NCI-H2171 treated with DMSO at 0.1 percent for 48 hours (cell line): ENCODE measurements around the gene HDGF.

Experiments used
- DNase-seq: peaks from one replicate; lab custom pipeline; 2025; lab: John Stamatoyannopoulos, UW

Gene HDGF

DNA sequence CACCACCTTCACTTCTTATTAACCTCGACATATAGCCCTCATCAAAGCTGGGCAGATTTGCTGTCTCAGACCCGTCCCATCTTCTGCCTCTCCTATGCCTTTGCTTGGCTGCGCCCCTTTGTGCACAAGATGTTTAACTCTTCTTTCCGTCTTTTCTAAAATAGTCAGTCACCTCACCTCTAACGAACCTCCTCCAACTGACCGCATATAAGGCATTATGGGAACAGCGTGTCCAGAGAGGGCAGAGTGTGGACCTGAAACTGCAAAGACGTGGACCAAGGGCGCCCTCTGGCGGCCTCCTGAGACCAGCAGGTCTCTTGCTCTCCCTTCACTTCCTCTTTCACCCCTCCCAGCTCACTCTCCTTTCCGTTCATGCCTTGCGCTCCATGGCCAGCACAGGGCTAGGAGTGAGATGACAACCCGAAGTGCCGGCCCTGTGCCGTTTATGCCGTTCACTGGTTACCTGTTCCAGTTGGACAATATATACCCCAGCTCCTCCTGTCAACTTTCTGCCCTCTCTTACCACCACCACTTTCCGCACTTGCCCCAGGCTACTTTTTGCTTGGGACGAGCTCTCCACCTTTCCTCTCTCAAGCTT is 25.7 kb downstream of the HDGF start:
- peak; percentile 75 for DNase-seq

DNA sequence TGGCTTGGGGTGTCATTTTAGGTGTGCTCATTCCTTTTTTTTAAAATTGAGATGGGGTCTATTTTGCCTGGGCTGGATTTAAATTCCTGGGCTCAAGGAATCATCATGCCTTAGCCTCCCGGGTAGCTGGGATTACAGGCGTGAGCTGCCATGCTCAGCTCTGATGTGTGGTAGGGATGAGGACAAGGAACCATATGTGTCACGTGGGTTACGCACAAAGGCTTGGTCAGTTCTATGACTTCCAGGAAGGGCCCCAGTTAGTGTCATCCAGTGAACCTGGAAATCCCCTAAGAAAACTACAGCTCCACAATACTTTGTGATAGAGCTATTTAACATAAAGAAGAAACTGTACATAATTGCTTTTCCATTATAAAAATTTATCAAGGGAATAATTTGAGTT is 29.9 kb downstream of the HDGF start:
- DNase-seq: no peak

DNA sequence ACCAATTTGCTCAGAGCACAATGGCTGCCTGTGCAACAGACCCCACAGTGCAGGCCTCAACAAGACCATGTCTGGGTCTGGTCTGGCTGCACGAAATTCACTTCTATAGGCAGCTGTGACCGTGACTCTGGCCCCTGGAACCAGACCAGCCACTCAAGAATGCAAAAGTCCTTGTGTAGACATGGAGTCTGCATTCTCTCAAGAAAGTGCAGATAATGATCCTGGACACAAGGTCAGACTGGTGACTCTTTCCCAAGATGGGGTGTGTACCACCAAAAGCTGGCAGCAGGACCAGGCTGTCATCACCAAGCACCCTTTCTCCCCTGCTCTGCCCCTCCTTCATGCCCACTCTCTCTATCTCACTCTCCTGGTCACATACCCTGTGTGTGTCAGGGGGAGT is 30.3 kb downstream of the HDGF start:
- DNase-seq: no peak

DNA sequence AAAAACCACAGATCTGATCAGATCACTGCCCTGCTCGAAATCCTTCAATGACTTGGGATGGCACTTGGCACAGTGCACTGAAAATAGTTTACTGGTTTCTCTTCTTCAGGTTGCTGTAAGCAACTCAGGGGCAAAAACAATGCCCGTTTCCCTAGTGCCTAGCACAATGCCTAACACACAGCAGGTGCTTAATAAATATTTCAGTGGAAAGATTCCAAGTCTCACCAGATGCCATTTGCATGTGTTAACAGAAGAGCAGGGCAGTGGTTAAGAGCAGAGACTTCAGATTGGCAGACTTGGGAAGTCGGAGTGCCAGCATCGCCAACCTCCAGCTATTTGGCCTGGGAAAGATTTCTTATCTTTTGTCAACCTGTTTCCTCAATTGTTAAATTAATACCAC is 34.1 kb downstream of the HDGF start:
- DNase-seq: peak; percentile 45

DNA sequence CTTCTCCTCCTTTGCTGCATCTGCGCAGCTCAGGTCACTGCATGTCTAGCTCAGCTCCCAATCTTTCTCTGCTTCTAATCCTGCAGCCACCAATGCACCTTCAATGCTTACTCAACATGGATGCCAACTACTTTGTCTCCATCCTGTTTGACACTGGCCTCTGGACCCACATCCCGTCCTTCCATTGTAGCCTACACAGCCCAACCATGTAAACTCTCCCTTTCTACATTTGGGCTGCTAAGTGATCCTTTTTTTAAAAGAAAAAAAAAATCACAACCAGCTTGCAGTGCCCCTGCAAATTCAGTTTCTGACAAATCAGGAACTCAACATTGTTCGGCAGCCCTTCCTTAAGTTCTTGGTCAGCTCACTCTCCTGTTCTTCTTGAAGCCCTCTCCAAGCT is 36.6 kb downstream of the HDGF start:
- DNase-seq: no peak

DNA sequence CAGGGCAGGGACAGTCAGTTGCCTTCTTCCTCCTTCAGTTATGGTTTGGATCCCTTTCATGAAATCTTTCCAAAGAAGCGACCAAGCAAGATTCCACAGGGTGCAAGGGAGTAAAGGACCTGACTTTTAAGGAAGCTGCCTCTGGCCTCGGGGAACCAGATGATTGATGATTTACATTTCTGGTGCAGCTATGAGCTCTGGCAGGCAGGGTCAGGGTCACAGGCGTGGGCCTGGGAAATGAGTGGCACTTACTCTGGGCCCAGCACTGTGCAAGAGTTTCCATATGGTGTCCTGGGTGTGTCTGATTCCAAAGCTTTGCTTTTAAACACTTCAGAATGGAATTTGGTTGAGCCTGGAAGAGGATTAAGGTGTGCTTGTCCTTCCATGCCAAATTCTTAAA is 38.8 kb downstream of the HDGF start:
- no peak for DNase-seq

DNA sequence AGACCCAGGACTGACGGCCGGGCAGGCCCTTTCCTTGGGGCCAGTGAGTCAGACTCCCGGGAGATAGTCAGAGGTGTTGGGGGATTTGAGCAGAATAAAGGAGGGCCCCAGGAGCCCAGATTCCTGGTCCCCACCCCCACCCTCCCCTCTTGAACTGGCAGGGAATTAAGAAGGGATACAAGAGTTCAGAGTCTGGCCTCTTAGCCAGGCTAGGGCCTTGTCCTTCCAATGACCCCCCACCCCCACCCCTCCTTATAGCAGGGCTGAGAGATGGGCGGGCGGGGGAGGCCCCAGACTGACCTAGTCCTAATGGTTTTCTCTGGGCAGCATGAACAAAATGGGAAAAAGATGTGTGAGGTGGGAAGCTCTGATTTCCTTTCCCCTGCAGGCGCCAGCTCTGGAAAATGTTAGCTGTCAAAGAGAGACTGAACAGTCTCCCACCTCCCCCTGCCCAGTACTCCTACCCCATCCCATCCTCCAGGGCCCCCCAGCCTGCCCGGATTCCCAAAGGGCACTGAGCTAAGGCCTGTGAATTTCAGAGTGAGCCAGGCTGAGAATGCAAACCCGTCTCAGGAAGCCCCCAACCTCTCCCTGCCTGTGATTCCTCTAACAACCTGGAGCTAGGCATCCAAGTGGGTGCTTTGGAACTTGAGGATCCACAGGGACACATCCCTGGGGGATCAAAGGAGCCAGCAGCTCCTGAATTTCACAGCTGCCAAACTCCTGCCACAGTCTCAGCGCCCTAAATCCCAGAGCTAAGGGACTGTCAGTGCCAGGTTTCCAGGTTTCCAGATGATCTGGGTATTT is 40.3 kb downstream of the HDGF start:
- DNase-seq: peak; percentile 13

DNA sequence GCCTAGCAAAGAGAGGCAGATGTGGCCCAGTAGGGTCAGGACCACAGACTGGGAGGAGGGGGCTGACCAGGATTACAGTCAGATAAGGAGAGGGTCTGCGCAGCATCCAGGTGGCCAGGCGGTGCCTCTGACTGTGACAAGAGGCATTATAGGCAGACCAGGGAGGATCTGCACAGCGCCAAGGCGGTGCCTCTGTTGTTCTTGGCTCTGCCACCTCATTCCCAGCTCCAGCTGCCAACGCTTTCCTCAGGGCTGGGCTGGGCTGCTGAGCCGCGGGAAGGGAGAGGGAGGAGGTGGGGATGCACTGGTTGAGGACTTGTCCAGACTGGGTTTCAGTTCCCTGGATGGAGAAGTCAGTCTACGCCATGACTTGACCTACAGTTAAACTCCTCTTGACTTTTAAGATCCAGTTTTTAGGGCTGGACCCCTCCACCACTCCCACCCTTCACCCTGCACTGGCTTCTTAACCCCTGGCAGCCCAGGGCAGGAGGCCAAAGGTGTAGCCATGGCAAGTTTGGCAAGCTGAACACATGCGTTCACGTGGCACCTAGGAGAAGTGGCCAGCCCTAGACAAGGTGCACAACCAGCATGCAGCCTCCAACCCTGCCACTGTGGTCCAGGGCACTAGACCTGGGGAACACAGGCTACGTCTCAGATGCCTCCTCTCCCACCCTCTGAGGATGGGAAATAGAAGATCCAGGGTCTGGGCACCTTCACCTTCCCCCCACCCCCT is 41.6 kb downstream of the HDGF start:
- DNase-seq: peak; percentile 70

DNA sequence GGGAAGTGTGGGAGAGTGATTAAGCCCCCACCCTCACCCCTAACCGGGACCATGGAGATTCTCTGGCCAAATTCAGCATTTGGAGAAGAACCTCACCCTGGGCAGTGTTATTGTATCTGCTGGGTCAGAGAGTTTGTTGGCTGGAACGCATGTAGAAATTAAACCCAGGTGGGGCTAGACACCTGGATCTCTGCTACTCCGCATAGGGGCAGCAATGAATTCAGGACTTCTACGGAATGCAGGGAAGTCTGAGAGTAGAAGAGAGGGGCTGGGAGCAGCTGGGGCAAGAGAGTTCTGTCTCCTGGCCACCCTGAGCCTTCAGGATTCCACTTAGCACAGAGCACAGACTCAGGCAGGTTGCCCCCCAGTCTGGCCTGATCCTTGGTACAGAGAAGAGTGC is 42.4 kb downstream of the HDGF start:
- no peak for DNase-seq

DNA sequence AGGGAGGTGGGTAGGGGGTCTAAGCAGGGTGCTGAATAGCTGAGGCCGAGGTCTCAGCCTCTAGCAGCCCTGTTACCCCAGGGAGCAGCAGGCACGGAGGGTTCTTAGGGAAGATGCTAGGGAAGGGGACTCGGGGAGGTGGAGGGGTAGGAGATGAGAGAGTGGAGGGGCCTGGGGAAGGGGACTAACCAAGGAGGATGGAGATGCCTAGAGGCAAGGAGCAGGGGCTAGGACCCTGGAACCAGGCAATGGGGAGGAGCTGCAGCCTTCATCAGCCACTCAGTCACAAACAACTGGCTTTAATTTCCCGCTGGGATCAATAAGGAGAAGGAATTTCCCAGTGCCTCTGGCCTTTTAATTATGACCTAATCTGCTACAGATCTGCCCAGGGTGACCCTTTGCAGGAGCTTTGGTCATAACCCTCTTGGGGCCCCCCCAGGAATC is 43.2 kb downstream of the HDGF start:
- DNase-seq: no peak

DNA sequence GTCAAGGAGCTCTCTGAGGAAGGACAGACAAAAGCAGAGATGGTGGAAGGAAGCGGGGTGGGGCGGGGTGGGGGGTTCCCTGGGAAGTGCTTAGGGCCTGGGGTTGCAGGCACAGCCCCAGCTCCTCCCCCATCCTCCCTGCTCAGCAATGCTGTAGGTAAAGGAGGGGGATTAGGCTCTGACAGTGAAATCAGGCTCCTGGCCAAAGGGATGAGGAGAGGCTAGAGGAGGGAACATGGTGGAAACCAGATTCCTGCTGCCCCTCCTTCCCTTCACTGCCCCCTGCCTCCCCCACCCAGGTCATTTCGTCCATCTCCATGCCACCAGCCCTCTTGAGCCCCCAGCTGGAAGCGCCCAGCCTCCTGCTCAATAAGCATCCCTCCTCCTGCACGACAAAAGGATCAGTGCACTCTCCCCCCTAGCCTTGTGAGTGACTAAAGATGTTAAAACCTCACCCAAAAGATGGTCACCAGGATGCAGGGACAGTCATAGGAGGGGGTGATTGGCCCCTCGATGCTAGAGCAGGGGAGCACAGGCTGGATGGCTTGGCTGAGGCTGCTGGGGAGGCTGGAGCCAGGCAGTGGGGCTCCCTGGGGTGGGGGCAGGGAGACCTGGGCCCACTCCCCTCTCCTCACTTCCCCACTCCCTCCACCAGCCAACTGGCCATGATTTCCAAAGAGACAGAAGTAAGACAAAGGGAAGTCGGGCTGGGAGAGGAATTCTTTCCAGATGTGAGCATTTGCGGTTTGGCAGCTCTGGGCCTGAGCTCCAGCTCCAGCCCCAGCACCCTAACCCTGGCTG is 43.9 kb downstream of the HDGF start:
- no peak for DNase-seq

DNA sequence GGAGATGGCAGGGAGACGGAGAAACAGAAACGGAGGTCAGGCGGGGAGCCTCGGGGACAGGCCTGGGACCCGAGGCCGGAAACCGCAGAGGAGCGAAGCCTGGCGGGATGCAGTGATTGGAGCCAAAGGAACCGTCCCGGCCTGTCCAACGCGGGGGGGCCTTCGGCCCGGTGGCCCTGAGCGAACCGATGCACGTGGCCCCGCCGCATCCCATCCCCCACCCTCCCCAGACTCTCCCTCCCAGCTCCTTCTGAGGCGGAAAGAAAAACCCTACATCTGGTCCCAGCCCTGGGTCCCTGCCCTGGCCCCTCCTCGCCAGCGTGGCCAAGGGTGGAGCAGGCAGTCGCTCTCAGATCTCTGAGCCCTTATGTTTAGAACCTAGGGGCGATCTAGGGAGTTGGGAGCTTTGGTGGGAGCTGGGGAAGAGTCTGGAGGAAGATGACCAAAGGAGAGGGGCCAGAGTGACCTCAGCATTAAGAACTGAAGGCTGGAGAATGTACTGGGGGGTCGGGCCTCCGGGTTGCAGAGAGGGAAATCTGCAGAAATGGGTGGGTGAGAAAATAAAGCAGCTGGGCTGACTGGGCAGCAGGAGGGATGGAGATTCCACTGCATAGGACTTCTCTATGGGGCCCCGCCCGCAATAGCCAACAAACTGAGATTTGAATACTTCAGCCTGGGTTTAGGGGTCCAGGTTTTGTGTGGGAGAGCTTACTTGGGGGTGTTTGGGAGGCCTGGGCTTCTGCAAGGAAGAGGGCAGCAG is 44.6 kb downstream of the HDGF start:
- peak; percentile 72 for DNase-seq

DNA sequence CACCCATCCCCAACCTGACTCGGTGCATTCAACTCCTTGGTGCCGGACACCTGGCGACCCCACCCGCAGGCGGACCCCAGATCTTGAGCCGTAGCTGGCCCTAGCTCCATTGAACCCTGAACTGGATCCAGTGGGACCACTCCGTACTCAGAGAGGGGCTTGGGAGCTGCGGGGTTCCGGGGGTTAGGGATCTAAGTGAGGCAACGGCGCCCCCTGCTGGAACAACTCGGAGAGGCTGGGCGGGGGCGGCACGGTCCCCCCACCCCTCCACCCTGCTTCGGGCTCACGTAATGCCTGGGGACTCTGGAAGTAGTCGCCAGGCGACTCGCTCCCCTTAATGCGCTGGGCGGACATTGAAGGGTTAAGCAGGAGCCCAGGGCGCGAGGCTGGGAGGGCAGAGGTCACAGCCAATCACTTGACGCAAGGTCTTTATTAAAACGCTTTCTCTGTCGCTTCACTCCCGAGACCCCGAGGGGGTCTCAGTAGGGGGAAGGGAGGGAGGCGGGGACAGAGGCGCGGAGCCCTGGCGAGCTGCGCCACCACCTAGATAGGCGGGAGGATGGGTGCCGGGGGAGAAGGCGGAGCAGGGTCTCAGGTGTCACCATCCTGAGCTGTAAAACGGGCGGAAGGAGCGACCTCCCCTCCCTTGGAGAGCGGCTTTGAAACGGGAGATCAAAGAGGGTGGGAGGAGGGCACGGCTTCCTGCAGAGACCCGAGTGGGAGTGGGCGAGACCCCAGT is 45.4 kb downstream of the HDGF start:
- DNase-seq: peak; percentile 94

DNA sequence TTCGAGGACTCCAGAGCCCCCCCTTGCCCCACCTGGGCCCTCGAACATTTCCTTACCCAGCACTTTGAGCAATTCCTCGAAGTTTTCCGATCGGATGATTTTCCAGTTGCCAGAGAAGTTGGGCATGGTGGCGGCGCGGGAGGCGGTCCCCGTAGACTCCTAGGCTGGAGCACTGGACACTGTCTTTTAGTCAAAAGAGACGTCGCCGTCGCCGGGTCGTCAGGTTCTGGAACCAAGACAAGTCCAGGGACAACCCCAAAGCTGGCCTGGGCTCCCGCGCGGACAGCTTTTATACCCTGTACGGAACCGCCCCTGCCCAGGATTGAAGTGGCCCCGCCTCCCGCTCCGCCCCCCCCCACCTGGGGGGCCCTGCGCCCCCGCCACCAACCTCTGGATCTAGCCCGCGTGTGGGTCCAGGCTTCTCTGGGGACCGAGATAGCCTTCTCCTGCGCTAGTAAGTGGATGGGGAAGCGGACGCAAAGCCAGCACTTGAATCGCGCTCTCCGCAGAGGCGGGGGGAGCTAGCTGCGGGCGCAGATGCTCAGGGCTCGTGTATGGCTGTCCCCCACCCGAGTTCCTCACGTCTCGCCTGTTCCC is 46.1 kb downstream of the HDGF start, which contains the start of gene CRABP2:
Gene CRABP2 (minus strand): TSS at position 263 of the 597 bp plus-strand sequence. CDS start 137 bp downstream, at position 126.
- DNase-seq: peak; percentile 74

DNA sequence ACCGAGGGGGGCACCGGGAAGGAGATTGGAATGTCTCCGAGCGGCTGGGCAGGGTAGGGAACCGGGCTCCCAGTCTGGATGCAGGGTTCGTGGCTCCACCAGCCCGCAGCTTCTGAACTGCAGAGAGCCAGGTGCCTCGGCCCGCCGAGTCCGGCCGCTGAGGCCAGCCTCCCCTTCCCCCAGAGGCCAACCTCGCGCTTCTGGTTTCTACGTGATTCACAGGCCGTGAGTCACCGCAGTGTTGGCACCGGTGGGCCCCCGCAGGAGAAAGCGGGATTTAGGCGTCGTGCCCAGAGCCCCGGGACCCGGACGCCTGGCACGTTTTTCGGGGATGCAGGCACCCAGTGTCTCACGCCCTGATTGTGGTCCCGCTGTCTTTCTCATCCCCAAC is 46.5 kb downstream of the HDGF start:
- no peak for DNase-seq

DNA sequence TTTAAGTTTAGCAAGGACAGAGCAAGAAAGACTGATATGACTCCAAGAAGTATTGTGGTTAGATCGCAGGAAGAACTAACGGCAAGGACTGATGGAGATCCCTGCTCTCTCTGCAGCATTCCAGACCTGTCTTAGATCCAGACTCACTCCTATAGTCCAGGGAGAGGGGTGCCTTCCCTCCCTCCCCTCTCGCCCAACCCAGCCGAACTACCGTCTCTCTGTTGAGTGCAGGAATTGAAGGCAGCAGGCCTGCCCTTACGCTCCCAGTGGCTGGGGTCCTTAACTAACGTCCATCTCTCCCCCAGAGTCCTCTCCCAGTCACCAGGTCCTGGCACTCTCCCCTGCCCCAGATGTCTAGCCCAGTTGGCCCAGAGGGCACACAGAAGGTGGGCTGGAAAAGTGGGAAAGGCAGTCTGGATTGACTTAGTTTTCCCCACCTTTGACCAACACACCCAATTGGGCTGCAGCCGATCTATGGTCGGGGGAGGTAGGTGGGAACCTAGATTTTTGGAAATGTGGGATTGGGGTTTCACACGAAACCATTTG is 47.2 kb downstream of the HDGF start:
- no peak for DNase-seq

DNA sequence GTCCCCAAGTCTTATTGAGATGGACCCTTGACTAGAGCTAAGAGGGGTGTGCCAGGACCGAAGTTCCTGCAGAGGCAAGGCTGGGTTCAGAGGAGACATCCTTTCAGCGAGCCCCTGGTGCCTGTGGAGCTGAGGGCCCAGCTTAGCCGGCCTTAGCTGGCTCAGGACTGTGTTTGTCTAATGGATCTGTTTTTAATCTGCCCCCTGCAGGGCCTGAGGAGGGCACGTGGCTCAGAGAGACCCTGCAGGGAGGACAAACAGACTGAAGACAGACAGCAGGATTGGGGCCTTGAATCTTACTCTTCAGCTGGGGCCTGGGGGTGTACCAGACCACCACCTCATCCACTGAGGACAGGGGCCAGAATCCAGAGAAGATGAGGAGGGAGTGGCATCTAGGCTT is 47.7 kb downstream of the HDGF start:
- DNase-seq: no peak

DNA sequence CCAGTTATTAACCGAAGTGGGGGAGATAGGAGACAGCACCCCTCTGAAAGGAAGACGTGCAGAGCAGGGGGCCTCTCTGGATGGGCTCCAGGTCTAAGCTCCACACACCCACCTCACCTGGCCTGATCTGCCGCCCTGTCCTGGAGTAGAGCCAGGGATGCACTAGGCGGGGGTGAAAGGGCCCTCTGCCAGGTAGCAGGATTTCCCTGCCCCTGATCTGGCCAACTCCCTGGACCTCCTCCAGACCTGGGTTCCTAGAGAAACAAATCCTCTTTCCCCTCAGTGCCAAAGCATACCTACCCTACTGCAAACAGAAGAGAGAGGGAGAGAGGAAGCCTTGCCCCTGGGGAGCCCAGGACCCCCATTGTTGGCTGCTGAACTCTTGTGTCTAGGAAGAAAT is 48.1 kb downstream of the HDGF start:
- DNase-seq: no peak

DNA sequence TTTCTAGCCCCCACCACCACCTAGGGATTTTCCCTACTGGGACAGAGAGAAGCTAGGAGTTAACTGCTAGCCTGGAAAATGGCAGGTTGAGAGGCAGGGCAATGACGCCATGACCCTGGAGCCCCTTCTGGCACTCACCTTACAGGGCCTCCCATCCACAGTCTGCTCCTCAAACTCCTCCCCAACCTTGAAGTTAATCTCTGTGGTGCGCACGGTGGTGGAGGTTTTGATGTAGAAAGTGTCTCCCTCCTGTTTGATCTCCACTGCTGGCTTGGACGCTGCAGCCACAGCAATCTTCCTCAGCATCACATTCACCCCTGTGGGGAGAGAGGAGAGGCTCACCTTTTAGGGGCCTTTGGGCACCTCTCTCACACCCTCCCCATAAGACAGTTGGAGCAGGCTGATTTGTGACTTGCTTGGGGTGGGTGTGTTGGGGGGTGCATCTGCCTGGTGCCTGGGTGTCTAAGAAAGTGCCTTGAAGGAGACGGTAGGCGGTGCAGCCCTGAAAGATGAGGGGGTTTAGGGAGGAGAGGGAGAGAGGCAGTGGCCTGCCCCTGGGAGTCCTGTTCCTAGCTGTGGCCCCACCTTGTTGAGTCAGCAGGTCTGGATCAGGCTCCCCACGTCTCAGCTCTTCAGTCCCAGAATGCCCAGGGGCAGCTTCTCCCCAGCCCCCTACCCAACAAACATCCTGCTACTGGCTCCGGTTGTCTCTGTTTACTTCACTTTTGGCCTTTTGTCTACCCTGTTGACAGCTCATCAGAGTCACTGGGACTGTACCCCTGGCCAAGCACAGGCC is 50.5 kb downstream of the HDGF start:
- DNase-seq: no peak
